Neural crest cell (in vitro differentiated cells): ENCODE measurements around the gene ITPR1. TPM values are rescaled to one million over a fixed set of nuclear protein-coding genes. Genes with fewer than 3 reads are reported as not detected.

Experiments used
- DNase-seq: peaks from one replicate; pipeline ENCODE4 v3.0.0; 2021; ENCODE audit warnings: low read depth, mixed read lengths, low spot score
- H3K27ac Mint-ChIP-seq: one replicate; pipeline ENCODE4 v1.8.0; 2021; ENCODE audit warnings: mild to moderate bottlenecking, mixed read lengths; ENCODE audit not compliant: unreplicated experiment
- H3K27me3 Mint-ChIP-seq: 2 replicates; pipeline ENCODE4 v1.8.0; 2021; ENCODE audit warnings: low read depth, mild to moderate bottlenecking, mixed read lengths
- H3K36me3 Mint-ChIP-seq: 2 replicates; pipeline ENCODE4 v1.8.0; 2021; ENCODE audit warnings: low read depth, mild to moderate bottlenecking, mixed read lengths
- H3K4me1 Mint-ChIP-seq: 2 replicates; pipeline ENCODE4 v1.8.0; 2021; ENCODE audit warnings: mixed read lengths
- H3K4me3 Mint-ChIP-seq: one replicate; pipeline ENCODE4 v1.8.0; 2021; ENCODE audit warnings: mild to moderate bottlenecking, mixed read lengths
- H3K9me3 Mint-ChIP-seq: 2 replicates; pipeline ENCODE4 v1.8.0; 2021; ENCODE audit warnings: mixed read lengths
- total RNA-seq: library from RNA; stranded (reverse); gene quantifications from 2 replicates; pipeline ENCODE4 v1.2.1, GENCODE V29; 2021
- TF ChIP-seq, protein P1 (sequence below): fragments of 200-600 bp; sonication (generic); conservative IDR thresholded peaks from 2 replicates; pipeline ENCODE4 v1.5.0; 2021; ENCODE audit warnings: antibody characterized with exemption, mild to moderate bottlenecking

The ITPR1 gene
- total RNA-seq, 1 donor from 2014 or later: 4.8 TPM

DNA sequence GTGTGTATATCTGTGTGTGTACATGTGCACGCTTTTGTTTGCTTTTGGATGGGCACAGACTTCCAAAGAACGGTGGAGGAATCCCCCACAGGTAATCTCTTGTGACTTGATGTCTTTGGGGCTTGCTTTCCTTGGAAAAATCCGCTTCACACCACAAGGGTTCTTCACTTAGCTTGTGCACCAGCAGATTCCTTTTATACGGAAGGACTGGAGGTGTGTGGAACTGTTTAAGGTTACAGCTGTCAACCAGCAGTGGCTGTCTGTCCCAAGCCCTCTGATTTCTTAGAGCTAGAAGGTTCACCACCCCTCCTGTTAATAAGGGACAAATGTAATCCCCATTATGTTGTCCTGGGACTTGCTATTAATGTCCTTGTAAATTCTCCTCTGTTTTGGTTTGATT is 193.5 kb downstream of the ITPR1 start:
- peaks cover 5% of the 10 kb centered on the region for H3K9me3 Mint-ChIP-seq
- H3K4me3 Mint-ChIP-seq: no peak overlapping the region
- TF ChIP-seq, protein P1, sequence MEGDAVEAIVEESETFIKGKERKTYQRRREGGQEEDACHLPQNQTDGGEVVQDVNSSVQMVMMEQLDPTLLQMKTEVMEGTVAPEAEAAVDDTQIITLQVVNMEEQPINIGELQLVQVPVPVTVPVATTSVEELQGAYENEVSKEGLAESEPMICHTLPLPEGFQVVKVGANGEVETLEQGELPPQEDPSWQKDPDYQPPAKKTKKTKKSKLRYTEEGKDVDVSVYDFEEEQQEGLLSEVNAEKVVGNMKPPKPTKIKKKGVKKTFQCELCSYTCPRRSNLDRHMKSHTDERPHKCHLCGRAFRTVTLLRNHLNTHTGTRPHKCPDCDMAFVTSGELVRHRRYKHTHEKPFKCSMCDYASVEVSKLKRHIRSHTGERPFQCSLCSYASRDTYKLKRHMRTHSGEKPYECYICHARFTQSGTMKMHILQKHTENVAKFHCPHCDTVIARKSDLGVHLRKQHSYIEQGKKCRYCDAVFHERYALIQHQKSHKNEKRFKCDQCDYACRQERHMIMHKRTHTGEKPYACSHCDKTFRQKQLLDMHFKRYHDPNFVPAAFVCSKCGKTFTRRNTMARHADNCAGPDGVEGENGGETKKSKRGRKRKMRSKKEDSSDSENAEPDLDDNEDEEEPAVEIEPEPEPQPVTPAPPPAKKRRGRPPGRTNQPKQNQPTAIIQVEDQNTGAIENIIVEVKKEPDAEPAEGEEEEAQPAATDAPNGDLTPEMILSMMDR: no peak
- H3K27ac Mint-ChIP-seq: no peak overlapping the region
- no peak for DNase-seq
- H3K4me1 Mint-ChIP-seq: peaks cover 12% of the 10 kb centered on the region
- H3K27me3 Mint-ChIP-seq: peaks cover 5% of the 10 kb centered on the region
- H3K36me3 Mint-ChIP-seq: peaks cover 14% of the 10 kb centered on the region

DNA sequence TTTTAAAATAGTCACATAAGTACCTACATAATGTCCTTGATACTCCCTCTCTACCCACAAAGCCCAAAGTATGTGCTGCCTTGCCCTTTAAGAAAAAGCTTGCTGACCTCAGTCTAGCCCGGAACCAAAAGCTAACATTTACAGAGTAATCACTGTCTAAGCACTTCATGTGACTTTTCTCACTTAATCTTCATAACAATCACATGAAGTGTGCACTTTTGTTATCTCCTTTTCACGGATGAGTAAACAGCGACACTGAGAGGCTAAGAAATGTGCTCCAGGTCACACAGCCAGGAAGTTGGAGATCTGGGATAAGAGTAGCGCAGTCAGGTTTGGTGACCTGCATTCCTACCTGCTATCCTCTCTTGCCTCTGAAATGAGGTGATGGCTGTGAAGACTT is 194.0 kb downstream of the ITPR1 start:
- DNase-seq: no peak
- TF ChIP-seq, protein P1: no peak
- Mint-ChIP-seq H3K4me1 (peaks cover 12% of the 10 kb centered on the region), H3K36me3 (peaks cover 14% of the 10 kb centered on the region), H3K27ac (no peak overlapping the region), H3K27me3 (peaks cover 5% of the 10 kb centered on the region), H3K4me3 (no peak overlapping the region), H3K9me3 (peaks cover 5% of the 10 kb centered on the region)

DNA sequence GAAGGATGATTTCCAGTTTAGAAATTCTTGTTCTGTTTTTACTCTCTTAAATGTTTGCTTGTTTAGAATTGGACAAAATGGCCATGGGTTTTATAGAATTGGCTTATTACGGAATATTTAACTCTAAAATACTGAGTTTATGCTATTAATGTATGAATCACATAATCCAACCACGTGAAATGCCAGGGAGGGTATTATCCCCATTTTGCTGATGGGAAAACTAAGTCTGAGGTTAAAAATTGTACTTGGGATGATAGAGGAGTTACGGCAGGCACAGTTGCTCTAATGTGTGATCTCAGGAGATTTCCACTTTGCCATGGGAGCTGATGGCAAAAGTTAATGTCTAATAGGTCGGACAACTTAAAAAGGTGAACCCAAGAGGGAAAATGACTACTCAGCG is 194.4 kb downstream of the ITPR1 start:
- Mint-ChIP-seq H3K9me3 (peaks cover 5% of the 10 kb centered on the region), H3K4me3 (no peak overlapping the region), H3K27ac (no peak overlapping the region), H3K36me3 (peaks cover 14% of the 10 kb centered on the region), H3K4me1 (peaks cover 12% of the 10 kb centered on the region), H3K27me3 (peaks cover 5% of the 10 kb centered on the region)
- DNase-seq: no peak
- TF ChIP-seq, protein P1: no peak

DNA sequence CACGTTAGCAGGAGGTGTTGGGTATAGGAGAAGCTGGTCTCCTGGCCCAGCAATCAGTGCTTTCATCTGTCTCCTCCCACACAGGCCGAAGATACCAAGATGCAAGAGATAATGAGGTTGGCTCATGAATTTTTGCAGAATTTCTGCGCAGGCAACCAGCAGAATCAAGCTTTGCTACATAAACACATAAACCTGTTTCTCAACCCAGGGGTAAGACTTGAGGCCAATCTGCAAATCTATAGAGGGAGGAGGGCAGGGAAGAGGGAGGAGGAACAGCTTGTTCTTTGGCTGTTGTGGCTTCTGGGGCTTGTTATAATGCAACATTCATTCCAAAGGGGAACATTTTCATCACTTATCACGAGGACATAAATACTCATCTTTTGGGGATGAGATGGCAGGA is 195.3 kb downstream of the ITPR1 start:
- H3K9me3 Mint-ChIP-seq: peaks cover 5% of the 10 kb centered on the region
- TF ChIP-seq, protein P1: no peak
- DNase-seq: no peak
- H3K36me3 Mint-ChIP-seq: peaks cover 14% of the 10 kb centered on the region
- H3K27me3 Mint-ChIP-seq: peaks cover 5% of the 10 kb centered on the region
- H3K27ac Mint-ChIP-seq: no peak overlapping the region
- peaks cover 12% of the 10 kb centered on the region for H3K4me1 Mint-ChIP-seq
- no peak overlapping the region for H3K4me3 Mint-ChIP-seq

DNA sequence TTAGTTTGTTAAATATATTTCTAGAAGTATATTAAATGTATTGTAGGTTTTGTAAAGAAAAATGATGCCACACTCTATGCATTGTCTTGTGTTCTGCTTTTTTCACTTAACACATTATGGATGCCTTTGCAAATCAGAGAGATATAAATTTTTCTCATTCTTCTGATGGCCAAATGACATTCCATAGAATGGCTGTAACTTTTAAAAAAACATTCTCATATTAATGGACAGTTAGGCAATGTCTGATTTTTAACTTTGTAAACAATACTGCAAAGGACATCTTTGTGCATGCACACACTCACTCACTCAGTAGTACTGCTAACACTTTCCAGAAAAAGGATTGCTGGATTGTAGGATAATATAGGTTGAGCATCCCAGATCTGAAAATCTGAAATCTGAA is 195.9 kb downstream of the ITPR1 start:
- H3K27ac Mint-ChIP-seq: no peak overlapping the region
- peaks cover 5% of the 10 kb centered on the region for H3K27me3 Mint-ChIP-seq
- peaks cover 5% of the 10 kb centered on the region for H3K9me3 Mint-ChIP-seq
- no peak overlapping the region for H3K4me3 Mint-ChIP-seq
- no peak for DNase-seq
- TF ChIP-seq, protein P1: no peak
- H3K4me1 Mint-ChIP-seq: peaks cover 12% of the 10 kb centered on the region
- peaks cover 14% of the 10 kb centered on the region for H3K36me3 Mint-ChIP-seq

DNA sequence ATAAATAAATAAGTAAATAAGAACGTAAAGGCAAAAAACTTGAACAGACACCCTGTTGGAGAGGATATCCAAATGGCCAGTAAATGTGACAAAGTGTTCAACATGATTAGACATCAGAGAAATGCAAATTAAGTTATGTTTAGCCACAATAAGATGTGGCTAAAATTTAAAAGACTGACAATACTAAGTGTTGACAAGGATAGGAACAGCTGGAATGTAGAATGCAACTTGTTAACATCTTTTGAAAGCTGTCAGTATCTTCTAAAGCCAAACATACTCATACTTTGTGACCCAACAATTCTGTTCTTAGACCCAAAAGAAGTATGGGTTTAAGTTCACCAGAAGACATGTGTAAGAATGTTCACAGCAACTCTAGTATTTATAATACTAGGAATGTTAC is 197.1 kb downstream of the ITPR1 start:
- Mint-ChIP-seq H3K9me3 (peaks cover 5% of the 10 kb centered on the region), H3K4me3 (no peak overlapping the region), H3K27ac (no peak overlapping the region), H3K27me3 (peaks cover 1% of the 10 kb centered on the region), H3K4me1 (peaks cover 12% of the 10 kb centered on the region), H3K36me3 (peaks cover 14% of the 10 kb centered on the region)
- TF ChIP-seq, protein P1: no peak
- no peak for DNase-seq
